HEK293 (cell line): ENCODE data around the gene ZNF787.
A peak's percentile ranks its signal among the peaks of the same experiment; 100 is the strongest.

ENCODE experiments used
- CTCF ChIA-PET: fragments of 350-600 bp; formaldehyde crosslinking; extraction: SDS; loops from one replicate; lab custom pipeline; 2021; ENCODE audit warnings: antibody characterized with exemption; lab: Yijun Ruan, JAX
- POLR2A ChIA-PET: fragments of 300-600 bp; formaldehyde crosslinking; extraction: SDS; loops from one replicate; lab custom pipeline; 2020; ENCODE audit warnings: antibody characterized with exemption, inconsistent platforms; lab: Yijun Ruan, JAX
- H3K27ac ChIP-seq: fragments of 200-500 bp; sonication (Bioruptor generic); 2 replicates; pipeline ENCODE4 v1.5.1; 2014; ENCODE audit warnings: low read depth, low read length, control low read depth, inconsistent platforms; ENCODE audit errors: extremely low read depth
- H3K36me3 ChIP-seq, 2 experiments: fragments of 200-500 bp in 1 of 2; sonication (Bioruptor generic) in 1 of 2; 1 replicate in 1 of 2; 2 replicates in 1 of 2; pipeline ENCODE4 v1.5.1; 2014 to 2017; ENCODE audit warnings: inconsistent platforms in 2 of 2, low read length in 2 of 2; ENCODE audit not compliant: control insufficient read depth in 2 of 2, insufficient read depth in 1 of 2
- H3K4me1 ChIP-seq: fragments of 200-500 bp; sonication (Bioruptor generic); 2 replicates; pipeline ENCODE4 v1.5.1; 2014; ENCODE audit warnings: mild to moderate bottlenecking, low read length, inconsistent platforms; ENCODE audit not compliant: control insufficient read depth, insufficient read depth
- H3K4me3 ChIP-seq: 2 replicates; pipeline ENCODE4 v1.5.1; 2011; ENCODE audit warnings: low read depth, mild to moderate bottlenecking, control low read depth, low read length, moderate library complexity
- H3K9me3 ChIP-seq: fragments of 200-500 bp; sonication (Bioruptor generic); 2 replicates; pipeline ENCODE4 v1.5.1; 2014; ENCODE audit warnings: low read depth, low read length, inconsistent platforms; ENCODE audit not compliant: control insufficient read depth, insufficient read depth
- MYNN ChIP-seq: fragments of 450-650 bp; formaldehyde crosslinking; IDR thresholded peaks from 2 replicates; pipeline ENCODE4 v1.5.1; 2016; ENCODE audit warnings: missing biosample characterization, missing genetic modification characterization, borderline replicate concordance
- TRIM28 ChIP-seq: IDR thresholded peaks from 2 replicates; pipeline ENCODE4 v1.6.1; 2011; ENCODE audit warnings: low read length, control low read depth, borderline replicate concordance
- ZFP3 ChIP-seq: fragments of 450-650 bp; formaldehyde crosslinking; IDR thresholded peaks from 2 replicates; pipeline ENCODE4 v1.5.1; 2016; ENCODE audit warnings: low read depth, missing biosample characterization, missing genetic modification characterization
- ZNF157 ChIP-seq: fragments of 450-650 bp; formaldehyde crosslinking; IDR thresholded peaks from 2 replicates; pipeline ENCODE4 v1.5.1; 2016; ENCODE audit warnings: missing biosample characterization, missing genetic modification characterization
- ZNF19 ChIP-seq: fragments of 450-650 bp; formaldehyde crosslinking; IDR thresholded peaks from 2 replicates; pipeline ENCODE4; 2016; ENCODE audit warnings: missing biosample characterization, missing genetic modification characterization, low read depth
- ZNF350 ChIP-seq: fragments of 450-650 bp; formaldehyde crosslinking; IDR thresholded peaks from 2 replicates; pipeline ENCODE4 v1.5.0; 2017; ENCODE audit warnings: missing biosample characterization, mild to moderate bottlenecking, missing genetic modification characterization
- ZNF433 ChIP-seq: fragments of 450-650 bp; formaldehyde crosslinking; IDR thresholded peaks from 2 replicates; pipeline ENCODE4 v1.5.1; 2016; ENCODE audit warnings: missing biosample characterization, missing genetic modification characterization, low read depth
- ZNF785 ChIP-seq: fragments of 450-650 bp; formaldehyde crosslinking; IDR thresholded peaks from 2 replicates; pipeline ENCODE4 v1.5.1; 2016; ENCODE audit warnings: missing biosample characterization, missing genetic modification characterization
- TF ChIP-seq, protein P1 (sequence below): fragments of 450-650 bp; formaldehyde crosslinking; IDR thresholded peaks from 2 replicates; pipeline ENCODE4 v1.5.1; 2017; ENCODE audit warnings: missing biosample characterization, missing genetic modification characterization
- TF ChIP-seq, protein P2 (sequence below): fragments of 450-650 bp; formaldehyde crosslinking; IDR thresholded peaks from 2 replicates; pipeline ENCODE4 v1.5.1; 2016; ENCODE audit warnings: missing biosample characterization, missing genetic modification characterization
- TF ChIP-seq, protein P3 (sequence below): fragments of 450-650 bp; formaldehyde crosslinking; IDR thresholded peaks from 2 replicates; pipeline ENCODE4 v1.5.1; 2016; ENCODE audit warnings: missing biosample characterization, missing genetic modification characterization, borderline replicate concordance

The ZNF787 gene

GRCh38 chr19:56076498-56076897 lies 44.6 kb downstream of the ZNF787 start (continued):
- no peak for TF ChIP-seq ZFP3
- no peak for TF ChIP-seq ZNF433 (tag by site-specific recombination)
- peak; percentile 72 for TF ChIP-seq ZNF157 (tag by site-specific recombination)
- peak; percentile 60; the same call in 1 of the 2 replicates for TF ChIP-seq TRIM28
- TF ChIP-seq ZNF19 (tag by site-specific recombination) = no peak
- TF ChIP-seq, protein P1, sequence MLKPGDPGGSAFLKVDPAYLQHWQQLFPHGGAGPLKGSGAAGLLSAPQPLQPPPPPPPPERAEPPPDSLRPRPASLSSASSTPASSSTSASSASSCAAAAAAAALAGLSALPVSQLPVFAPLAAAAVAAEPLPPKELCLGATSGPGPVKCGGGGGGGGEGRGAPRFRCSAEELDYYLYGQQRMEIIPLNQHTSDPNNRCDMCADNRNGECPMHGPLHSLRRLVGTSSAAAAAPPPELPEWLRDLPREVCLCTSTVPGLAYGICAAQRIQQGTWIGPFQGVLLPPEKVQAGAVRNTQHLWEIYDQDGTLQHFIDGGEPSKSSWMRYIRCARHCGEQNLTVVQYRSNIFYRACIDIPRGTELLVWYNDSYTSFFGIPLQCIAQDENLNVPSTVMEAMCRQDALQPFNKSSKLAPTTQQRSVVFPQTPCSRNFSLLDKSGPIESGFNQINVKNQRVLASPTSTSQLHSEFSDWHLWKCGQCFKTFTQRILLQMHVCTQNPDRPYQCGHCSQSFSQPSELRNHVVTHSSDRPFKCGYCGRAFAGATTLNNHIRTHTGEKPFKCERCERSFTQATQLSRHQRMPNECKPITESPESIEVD = no peak

GRCh38 chr19:56071151-56071550 lies 49.9 kb downstream of the ZNF787 start:
- Histone ChIP-seq H3K4me1 (no peaks in the 10 kb centered on the region), H3K36me3 (no peaks in the 10 kb centered on the region), H3K4me3 (no peak overlapping the region), H3K27ac (no peak overlapping the region), H3K9me3 (no peaks in the 10 kb centered on the region)
- CTCF ChIA-PET = interaction anchor here (0.7 to 3.4 kb wide), 4 partner anchors 10 to 262 kb away, joined by 4 to 14 read pairs (median 8); no protein-coding TSS in a partner anchor
- POLR2A ChIA-PET = no interaction called here
- TF ChIP-seq MYNN (tag by site-specific recombination) = no peak
- TF ChIP-seq, protein P2, sequence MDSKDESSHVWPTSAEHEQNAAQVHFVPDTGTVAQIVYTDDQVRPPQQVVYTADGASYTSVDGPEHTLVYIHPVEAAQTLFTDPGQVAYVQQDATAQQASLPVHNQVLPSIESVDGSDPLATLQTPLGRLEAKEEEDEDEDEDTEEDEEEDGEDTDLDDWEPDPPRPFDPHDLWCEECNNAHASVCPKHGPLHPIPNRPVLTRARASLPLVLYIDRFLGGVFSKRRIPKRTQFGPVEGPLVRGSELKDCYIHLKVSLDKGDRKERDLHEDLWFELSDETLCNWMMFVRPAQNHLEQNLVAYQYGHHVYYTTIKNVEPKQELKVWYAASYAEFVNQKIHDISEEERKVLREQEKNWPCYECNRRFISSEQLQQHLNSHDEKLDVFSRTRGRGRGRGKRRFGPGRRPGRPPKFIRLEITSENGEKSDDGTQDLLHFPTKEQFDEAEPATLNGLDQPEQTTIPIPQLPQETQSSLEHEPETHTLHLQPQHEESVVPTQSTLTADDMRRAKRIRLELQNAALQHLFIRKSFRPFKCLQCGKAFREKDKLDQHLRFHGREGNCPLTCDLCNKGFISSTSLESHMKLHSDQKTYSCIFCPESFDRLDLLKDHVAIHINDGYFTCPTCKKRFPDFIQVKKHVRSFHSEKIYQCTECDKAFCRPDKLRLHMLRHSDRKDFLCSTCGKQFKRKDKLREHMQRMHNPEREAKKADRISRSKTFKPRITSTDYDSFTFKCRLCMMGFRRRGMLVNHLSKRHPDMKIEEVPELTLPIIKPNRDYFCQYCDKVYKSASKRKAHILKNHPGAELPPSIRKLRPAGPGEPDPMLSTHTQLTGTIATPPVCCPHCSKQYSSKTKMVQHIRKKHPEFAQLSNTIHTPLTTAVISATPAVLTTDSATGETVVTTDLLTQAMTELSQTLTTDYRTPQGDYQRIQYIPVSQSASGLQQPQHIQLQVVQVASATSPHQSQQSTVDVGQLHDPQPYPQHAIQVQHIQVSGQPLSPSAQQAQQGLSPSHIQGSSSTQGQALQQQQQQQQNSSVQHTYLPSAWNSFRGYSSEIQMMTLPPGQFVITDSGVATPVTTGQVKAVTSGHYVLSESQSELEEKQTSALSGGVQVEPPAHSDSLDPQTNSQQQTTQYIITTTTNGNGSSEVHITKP (tag by site-specific recombination) = no peak
- TF ChIP-seq, all 188 proteins: peak for 0

GRCh38 chr19:56069642-56070041 lies 51.5 kb downstream of the ZNF787 start:
- Histone ChIP-seq H3K27ac (no peak overlapping the region), H3K9me3 (no peaks in the 10 kb centered on the region), H3K4me1 (no peaks in the 10 kb centered on the region), H3K4me3 (no peak overlapping the region), H3K36me3 (no peaks in the 10 kb centered on the region)
- POLR2A ChIA-PET = no interaction called here
- CTCF ChIA-PET = interaction anchor here (0.6 kb wide), 1 partner anchor 264 kb away, joined by 3 read pairs; no protein-coding TSS in a partner anchor
- TF ChIP-seq ZNF785 (no peak), ZNF157 (tag by site-specific recombination) (no peak), ZNF350 (tag by site-specific recombination) (no peak)
- TF ChIP-seq, protein P3, sequence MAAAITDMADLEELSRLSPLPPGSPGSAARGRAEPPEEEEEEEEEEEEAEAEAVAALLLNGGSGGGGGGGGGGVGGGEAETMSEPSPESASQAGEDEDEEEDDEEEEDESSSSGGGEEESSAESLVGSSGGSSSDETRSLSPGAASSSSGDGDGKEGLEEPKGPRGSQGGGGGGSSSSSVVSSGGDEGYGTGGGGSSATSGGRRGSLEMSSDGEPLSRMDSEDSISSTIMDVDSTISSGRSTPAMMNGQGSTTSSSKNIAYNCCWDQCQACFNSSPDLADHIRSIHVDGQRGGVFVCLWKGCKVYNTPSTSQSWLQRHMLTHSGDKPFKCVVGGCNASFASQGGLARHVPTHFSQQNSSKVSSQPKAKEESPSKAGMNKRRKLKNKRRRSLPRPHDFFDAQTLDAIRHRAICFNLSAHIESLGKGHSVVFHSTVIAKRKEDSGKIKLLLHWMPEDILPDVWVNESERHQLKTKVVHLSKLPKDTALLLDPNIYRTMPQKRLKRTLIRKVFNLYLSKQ (tag by site-specific recombination) = no peak
